Left cardiac atrium (tissue), 4 donors: ENCODE measurements around the gene FMN2. TPM values are rescaled to one million over a fixed set of nuclear protein-coding genes. Genes with fewer than 3 reads are reported as not detected.

Source experiments
- ATAC-seq, 2 donors: fragments of 200-7000 bp; cut with Tn5 transposase; one replicate each; pipeline ENCODE4 v1.9.1; 2020; ENCODE audit warnings: mild to moderate bottlenecking in 2 of 2, moderate library complexity in 2 of 2
- DNase-seq: peaks from one replicate; pipeline ENCODE4 v3.0.0-alpha.2; 2020
- intact Hi-C, 2 donors: fragments of 100-400 bp; cut with DNase I; formaldehyde crosslinking; loops; one replicate each; pipeline versions ENCODE4 v1.14.1 to v1.15.1; 2022 to 2023
- total RNA-seq, 2 donors: library from RNA; stranded (reverse); fragmentation: NEBNext Ultra II Directional; extraction: Animal tissue kit (Norgen Biotek cat#: 25700); gene quantifications; one replicate each; pipeline ENCODE4 v1.2.1, GENCODE V29; 2021
- donor health status: DM: no; HTN: yes; CAD: no.
- donor health status: DM: no; HTN: yes; CAD: no; lungs with severe emphysema.
- donor health status: DM: yes; HTN: yes; CAD: no.
- donor health status: Dilated cardiomyopathy.

FMN2 gene
- total RNA-seq, 2 donors from 2014 or later = 0.15 to 0.16 TPM

DNA sequence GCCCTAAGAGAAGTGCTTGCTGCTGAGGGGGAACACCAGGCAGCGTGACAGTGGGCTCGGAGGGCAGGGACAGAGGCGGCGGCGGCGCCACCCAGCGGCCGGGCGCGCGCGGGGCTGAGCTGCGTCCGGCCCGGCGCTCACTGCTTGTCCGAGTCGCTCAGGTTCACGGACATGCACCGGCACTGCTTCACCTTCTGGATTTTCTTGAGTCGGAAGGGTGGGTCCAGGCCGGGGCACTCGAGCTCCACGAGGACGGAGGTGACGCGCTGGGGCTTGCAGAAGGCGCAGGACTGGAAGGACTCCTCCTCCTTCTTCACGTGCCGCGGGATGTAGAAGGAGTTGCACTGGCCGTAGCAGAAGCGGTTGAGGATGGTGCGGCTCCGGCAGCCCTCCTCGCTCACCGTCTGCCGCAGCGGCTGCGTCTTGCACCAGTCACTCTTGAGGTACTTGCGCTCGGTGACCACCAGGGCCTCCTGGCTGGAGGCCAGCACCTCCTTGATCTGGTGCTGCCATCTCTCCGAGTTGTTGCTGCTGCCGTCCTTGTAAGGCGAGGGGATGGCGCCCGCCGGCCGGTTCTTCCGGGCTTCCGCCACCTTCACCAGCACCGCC lies 401.3 kb downstream of the FMN2 start:
- DNase-seq = no peak
- intact Hi-C loops = no loop called here
- no peak for ATAC-seq

DNA sequence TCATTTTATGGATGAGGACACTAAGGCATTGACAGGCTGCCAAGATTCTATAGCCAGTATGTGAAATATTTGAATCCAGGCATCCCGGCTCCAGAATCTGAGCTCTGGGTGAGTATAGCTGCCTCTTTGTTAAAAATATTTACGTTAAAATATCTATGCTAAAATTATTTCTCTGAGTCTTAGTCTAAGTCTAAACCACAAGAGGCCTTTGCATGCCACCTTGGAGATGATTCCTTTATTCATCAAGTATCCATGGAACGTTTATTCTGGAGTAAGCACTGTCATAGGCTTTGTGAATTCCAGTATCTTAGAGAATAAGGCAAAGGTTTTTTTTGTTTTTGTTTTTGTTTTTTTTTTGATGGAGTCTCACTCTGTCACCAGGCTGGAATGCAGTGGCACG lies 403.9 kb downstream of the FMN2 start:
- DNase-seq = no peak
- no peak for ATAC-seq
- intact Hi-C loops = no loop called here

DNA sequence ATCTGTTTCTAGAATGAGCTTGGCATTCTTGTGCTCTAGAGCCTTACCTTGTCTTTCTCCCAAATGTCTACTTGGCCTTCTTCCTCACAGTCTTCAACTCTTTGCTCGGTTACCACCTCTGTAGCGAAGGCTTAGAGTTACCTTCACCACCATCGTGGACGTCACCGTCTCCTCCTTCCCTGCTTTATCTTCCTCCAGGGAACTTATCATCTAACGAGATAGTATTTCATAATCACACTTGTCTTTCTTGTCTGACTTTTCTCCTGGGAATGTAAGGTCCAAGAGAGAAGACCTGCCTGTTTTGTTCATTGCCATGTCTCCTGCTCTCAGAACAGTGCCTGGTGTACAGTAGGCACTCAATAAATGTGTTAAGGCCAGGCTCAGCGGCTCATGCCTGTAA lies 404.7 kb downstream of the FMN2 start:
- no peak for DNase-seq

DNA sequence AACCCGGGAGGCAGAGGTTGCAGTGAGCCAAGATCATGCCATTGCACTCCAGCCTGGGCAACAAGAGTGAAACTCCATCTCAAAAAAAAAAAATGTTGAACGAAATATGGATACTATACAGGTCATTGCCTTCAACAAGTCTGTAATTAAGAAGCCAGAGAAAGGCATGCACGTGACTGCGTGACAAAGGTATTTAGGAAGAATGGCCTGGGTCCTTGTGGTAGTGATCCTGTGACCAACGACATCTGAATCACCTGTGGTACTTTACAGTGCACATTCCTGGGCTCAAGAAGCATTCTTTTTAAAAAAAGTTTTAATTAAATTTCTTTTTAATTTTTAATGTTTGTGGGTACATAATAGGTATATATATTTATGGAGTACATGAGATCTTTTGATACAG lies 405.3 kb downstream of the FMN2 start:
- DNase-seq = no peak
- no peak for ATAC-seq
- intact Hi-C loops = no loop called here

More for the DNA sequence above, 404.7 kb downstream of the FMN2 start:
- intact Hi-C loops = no loop called here
- no peak for ATAC-seq

DNA sequence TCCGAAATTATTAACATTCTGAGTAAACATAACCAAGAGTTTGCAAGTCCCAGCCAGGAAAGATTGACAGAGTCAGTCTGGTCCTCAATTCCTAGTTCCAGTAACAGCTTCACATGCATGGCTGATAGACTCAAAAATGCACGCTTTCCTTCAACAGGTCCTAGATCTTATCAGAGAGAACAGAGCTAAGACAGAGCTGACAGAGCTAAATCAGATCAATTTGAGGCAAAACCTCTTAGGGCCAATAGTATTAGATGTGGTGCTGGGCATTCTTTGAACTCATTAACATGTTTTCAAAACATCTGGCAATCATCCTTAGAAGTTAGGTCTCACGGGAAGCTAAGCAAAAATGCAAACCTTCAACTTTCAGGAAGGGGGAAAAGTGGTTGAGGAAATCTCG lies 406.2 kb downstream of the FMN2 start:
- DNase-seq = no peak
- intact Hi-C loops = no loop called here
- ATAC-seq = no peak

DNA sequence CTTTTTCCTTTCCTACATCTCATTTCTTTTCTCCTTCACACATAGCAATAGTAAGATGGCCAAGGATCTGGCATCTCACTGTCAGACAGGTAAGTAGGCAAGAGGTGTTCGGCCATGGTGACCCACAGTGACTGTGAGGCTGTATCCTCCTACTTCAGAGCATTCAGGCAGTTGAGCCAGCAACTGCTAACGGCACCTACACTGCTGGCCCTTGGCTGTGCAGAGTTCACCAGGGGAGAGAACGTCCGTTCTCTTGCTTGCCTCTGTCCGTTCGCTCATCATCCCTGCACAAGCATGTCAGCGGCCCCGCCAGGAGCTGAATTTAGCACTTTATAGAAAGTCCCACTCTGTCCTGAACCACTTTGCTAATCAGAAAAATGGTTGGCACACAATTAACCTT lies 406.7 kb downstream of the FMN2 start:
- ATAC-seq = no peak

DNA sequence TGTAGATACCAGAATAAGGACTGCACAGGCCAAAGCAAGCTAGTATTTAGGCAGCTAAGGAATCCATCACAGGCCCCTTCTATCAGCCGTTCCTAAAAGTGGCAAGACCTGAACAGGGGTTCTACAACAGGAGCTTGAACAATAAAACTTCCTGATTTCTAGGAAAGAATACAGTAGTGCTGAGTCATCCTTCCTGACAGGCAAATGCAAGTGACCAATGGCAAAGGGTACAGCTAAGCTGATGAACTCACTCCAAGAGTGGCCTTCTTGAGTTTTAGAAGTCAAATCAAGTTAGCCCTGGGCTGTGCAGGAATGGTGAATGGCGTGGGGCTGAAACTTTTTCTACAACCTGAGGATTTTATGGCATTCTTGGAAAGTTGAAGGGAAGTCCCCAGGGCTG lies 407.3 kb downstream of the FMN2 start:
- intact Hi-C loops = no loop called here
- no peak for ATAC-seq
- no peak for DNase-seq

More for the DNA sequence above, 406.7 kb downstream of the FMN2 start:
- no peak for DNase-seq
- intact Hi-C loops = no loop called here

DNA sequence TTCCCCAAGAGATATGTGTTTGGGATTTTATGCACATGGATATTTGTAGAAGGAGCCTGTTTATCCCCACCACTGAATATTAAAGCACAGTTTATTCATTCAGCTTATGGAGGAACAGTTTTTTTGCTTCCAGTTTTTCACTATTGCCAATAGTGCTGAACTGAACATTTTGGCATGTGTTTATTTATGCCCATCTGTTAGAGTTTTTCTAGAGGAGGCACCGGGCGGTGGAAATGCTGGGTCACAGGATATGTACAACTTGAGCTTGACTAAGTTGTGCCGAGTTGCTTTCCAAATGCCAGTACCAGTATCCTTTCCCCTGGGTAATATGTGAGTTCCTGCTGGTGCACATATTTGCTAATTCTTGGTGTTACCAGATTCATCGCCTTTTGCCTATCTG lies 409.0 kb downstream of the FMN2 start:
- no peak for ATAC-seq
- DNase-seq = no peak
- intact Hi-C loops = no loop called here

DNA sequence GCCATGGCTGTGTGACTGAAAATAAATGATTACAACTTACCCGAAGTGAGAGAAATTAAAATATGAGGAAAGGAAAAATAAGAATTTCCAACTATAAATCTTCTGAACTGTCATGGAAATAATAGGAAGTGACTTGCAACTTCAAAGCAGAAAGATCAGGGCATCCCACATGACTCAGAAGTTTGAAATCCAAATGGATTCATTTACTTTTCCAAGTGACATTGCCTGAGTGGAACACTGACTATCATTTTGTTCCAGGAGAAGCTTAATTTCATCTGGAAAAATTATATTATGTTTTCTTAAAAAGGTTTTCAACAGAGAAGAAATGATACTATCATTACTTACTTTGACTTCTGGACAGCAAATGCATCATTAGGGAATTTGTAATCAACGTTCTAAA lies 409.4 kb downstream of the FMN2 start:
- no peak for ATAC-seq

DNA sequence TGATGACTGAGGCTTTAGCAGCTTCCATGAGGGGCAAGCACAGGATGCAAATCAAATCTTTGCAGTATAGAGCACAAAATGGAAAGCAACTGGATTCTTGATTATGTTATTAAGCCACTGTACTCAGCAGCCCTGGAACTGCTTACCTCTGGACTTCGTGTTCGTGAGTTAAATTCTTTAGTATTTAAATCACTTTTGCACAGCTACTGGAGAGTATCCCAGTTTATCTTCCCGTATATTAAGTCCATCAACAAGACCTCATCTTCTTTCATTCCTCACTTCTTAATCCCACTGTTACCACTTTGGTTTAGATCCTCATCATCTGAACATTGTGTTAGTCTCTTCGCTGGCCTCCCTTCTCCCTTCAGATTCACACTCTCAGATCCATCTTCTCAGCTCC lies 411.4 kb downstream of the FMN2 start:
- ATAC-seq = no peak
- intact Hi-C loops = no loop called here
- no peak for DNase-seq

More for the DNA sequence above, 409.4 kb downstream of the FMN2 start:
- intact Hi-C loops = no loop called here
- DNase-seq = no peak

DNA sequence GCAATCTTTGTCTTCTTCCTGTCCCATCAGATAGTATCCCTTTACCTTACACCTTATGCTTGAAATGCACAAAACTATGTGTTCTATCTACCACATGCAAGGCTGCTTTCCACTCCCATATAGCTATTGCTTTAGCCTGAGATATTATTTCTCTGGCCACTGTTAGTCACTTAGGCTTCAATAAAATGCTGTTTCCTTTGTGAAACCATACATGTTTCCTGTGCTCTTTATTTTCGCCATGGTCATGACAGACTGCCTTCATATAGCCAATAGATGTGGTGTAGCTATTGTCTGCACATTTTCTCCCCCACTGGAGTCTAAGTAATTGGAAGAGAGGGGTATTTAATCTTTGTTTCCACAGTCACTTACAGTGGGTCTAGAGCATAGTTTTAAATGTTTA lies 411.9 kb downstream of the FMN2 start:
- intact Hi-C loops = no loop called here
- DNase-seq (no peak), ATAC-seq (no peak)

DNA sequence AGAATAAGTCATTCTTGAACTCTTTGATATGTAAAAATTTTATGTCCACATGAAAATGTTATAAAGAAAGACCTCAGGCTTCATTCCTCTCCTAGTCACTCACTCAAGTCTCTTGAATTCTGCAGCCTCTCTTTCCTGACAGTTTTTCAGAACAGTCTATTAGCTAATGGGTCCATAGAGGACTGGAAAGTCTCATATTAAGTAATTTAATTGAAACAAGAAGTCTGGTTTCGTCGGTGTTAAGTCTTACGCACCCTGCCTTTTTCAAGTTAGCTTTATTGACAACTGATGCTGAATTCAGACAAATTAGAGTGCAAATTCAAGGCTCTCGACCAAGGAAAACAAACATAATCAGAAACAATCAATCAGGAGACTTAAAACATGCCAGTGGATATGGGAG lies 414.5 kb downstream of the FMN2 start:
- DNase-seq = no peak
- no peak for ATAC-seq
- intact Hi-C loops = no loop called here

DNA sequence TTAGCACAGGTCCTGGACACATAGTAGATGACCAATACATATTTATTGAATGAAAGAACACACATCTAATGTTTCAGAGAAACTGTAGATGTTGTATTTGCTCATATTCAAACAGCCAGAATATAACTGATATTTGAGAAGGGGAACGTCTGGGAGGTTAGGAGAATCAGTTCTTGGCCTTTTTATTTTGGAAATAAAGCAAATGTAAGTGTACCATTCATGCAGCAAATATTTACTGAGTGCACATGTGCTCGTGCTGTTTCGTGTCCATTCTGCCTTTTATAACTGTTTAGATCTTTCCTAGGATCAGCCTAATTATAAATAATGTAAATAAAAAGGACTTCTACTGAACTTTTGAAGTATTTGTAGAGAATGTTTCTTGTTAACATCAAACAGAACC lies 416.5 kb downstream of the FMN2 start:
- DNase-seq (no peak), ATAC-seq (no peak)
- intact Hi-C loops = no loop called here

DNA sequence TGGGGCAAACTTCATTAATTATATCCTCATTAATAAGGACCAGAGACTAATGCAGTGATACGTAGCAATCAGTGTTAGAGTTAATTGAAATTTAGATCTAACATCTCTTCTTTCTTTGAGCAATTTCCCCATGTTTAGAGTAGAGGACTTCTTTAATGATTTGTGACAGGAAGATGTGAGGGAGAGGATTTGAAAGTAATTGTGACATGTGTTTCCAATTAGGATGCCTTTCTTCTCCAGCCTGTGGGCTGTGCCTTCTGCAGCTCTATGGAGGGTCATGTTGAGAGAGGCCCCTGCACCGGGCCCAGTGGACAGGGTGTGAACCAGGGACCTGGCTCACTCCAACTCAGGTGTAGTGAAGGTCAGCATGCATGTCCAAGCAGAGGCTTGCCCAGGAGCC lies 417.3 kb downstream of the FMN2 start:
- no peak for ATAC-seq
- intact Hi-C loops = no loop called here
- DNase-seq = no peak

DNA sequence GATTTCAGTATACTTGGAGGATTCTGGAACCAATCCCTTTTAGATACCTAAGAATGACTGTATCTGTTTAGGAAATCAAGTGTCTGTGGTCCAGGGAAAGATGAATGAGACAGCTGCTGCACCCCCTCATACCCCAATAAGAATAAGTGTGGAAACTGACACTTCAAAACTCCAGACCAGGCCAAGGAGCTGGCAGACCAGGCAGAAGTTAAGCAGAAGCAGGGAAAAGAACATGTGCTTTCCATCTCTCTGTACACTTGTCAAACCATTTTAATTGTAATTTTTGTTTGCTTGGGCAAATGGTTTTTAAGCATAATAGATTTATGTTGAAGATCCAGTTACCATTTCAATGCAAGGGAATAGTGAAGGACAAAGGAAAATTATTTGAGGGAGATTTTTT lies 420.1 kb downstream of the FMN2 start:
- intact Hi-C loops = no loop called here
- ATAC-seq (no peak), DNase-seq (no peak)

DNA sequence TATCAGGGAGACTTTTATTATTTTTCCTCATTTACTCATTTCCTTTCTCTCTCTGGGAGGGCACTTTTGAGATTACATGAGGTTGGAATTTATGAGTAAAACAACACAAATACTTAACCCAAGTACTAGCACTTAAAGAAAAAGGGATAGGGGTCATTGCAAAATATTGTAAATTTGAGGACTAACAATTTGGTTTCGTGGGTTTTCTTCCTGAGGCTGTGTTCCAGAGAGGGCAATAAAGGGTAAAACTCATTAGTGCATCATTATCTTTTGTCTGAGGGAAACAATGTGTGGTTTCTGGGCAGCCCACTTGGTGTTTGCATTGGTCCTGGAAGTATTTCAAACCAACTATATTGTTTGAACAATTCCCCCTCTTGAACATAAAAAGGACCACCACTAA lies 423.8 kb downstream of the FMN2 start:
- intact Hi-C loops = no loop called here
- no peak for DNase-seq
- ATAC-seq = no peak

DNA sequence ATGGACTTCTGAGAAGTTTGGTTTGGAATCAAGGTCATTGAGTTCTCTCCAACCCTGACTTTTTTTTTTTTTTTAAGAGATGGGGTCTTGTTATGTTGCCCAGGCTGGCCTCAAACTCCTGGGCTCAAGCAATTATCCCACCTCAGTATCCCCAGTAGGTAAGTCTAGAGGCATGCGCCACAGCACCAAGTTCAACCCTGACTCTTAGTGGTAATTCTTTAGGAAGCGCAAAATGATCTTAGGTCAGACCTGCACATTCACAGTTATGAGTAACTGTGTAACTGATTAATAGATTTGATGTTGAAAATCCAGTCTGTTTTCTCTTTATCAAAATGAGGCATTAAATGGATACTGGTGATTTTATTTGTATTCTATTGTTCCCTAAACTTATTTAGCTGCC lies 424.4 kb downstream of the FMN2 start:
- no peak for DNase-seq
- intact Hi-C loops = no loop called here
- no peak for ATAC-seq

DNA sequence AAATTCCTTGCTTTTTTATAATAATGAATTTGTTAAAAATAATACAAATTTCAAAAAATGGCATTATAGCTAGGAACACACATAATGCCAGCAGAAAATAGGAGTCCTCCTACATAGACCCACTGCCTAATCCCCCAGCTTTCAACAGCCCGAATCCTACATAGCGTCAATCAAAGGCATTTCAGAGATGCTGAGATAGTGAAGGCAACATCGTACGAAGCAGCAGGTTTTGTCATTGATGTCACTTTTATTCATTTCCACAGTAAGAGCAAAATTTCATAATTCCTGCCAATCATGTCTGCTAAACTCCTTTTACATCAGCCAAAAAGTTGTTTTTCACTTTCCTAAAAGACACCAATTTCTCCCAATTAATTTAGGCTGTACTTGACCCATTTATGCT lies 426.2 kb downstream of the FMN2 start:
- no peak for ATAC-seq
- intact Hi-C loops = no loop called here
- DNase-seq = no peak

DNA sequence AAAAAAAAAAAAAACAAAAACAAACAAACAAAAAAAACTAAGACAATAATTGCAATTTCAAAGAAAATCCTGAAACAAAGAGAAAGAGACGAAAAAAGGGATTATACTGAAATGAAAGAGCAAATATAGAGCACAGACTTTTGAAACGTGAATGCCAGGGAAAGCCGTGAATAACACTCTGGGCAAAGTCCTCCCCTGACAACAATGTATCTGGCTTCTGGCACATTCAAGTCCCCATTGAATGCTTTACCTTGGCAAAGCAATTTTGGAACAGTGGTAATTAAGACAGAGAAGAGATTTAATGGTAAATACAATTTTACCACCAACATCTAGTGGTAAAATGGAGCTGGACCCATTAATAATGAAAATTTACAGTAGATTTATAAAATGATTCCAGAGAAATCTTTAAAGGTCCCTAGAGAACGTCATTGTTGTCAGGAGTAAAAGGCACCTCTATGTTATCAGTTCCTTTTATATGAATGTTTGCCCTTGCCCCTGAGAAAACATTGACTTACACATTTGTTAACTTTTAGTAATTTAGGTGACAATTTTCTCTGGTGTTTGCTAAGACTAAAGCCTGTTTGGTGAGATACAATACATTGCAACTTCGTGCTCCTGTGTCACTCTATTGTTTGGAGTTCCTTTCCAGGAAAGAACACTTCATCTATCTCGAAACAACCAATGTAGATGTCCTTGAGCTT lies 430.6 kb downstream of the FMN2 start:
- intact Hi-C loops = no loop called here
- DNase-seq (no peak), ATAC-seq (no peak)

DNA sequence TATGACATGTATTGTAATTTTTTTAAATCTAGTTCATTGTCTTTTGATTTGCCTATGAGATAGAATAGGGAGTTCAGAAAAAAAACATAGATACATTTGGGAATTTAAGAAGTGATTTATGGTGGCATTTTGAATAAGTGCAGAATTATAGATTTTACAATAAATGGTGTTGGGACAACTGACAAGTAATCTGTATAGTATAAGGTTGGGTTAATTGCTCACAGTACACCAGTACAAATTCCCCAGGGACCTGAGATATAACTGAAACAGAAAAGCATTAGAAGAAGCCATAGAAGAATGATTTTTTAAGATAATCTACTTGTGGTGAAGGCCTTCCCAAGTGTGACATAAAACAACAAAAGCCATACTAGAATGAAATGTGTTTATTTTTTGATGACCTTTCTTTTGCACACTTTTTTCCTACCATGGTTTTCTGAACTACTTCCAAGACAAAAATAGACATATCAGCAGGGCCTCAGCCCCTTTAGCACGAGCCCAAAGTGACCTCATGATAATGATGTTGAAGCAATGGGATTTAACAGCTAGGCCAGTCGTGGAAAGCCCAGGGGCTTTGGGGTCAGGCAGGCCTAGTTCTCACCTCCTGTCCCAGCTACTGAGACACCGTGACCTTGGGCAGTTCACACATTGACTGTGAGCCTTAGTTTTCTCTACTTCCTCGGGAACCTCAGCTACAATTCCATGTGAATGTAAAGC lies 432.8 kb downstream of the FMN2 start:
- DNase-seq (no peak), ATAC-seq (no peak)
- intact Hi-C loops = no loop called here
